ENCODE measurements around the gene XCL2. TPM values are rescaled to one million over a fixed set of nuclear protein-coding genes. Genes with fewer than 3 reads are reported as not detected.
"Not testable (repeated sequence)": the region's sequence is repeated elsewhere in the genome, so short reads cannot be mapped to it uniquely, and the experiment has no call there.

The XCL2 gene
- polyA plus RNA-seq, 2 donors: not detected

GRCh38 chr1:168580991-168581390 is 37.2 kb upstream of the XCL2 start:
- H3K36me3 ChIP-seq (ENCODE audit: control insufficient read depth in 2 of 2, insufficient read depth in 2 of 2, low read length in 1 of 2); H3K27me3 ChIP-seq (ENCODE audit: control insufficient read depth in 1 of 2, insufficient read depth in 2 of 2, low read length in 2 of 2); H3K9me3 ChIP-seq (ENCODE audit: control insufficient read depth in 2 of 2, insufficient read depth in 1 of 2, low read depth in 1 of 2, low read length in 1 of 2); H3K4me1 ChIP-seq (ENCODE audit: control insufficient read depth in 2 of 2, insufficient read depth in 2 of 2, low read length in 1 of 2); H3K4me3 ChIP-seq (ENCODE audit: low read depth in 1 of 2, low read length in 2 of 2); H3K27ac ChIP-seq (ENCODE audit: low read depth in 2 of 2, low read length in 1 of 2): not testable (repeated sequence)
- 84 to 90% methylated on average over 7 of the region's 7 CpGs for WGBS, 2 donors

- H3K27me3 ChIP-seq (ENCODE audit: control insufficient read depth in 1 of 2, insufficient read depth in 2 of 2, low read length in 2 of 2); H3K4me3 ChIP-seq (ENCODE audit: low read depth in 1 of 2, low read length in 2 of 2); H3K27ac ChIP-seq (ENCODE audit: low read depth in 2 of 2, low read length in 1 of 2); H3K36me3 ChIP-seq (ENCODE audit: control insufficient read depth in 2 of 2, insufficient read depth in 2 of 2, low read length in 1 of 2); H3K9me3 ChIP-seq (ENCODE audit: control insufficient read depth in 2 of 2, insufficient read depth in 1 of 2, low read depth in 1 of 2, low read length in 1 of 2); H3K4me1 ChIP-seq (ENCODE audit: control insufficient read depth in 2 of 2, insufficient read depth in 2 of 2, low read length in 1 of 2): not testable (repeated sequence)
- 89 to 98% methylated on average over 2 of the region's 2 CpGs for WGBS, 2 donors
Measured at GRCh38 chr1:168580290-168580689, 36.5 kb upstream of the XCL2 start.

GRCh38 chr1:168578531-168579185 is 34.9 kb upstream of the XCL2 start:
- not testable (repeated sequence) for H3K9me3 ChIP-seq (ENCODE audit: control insufficient read depth in 2 of 2, insufficient read depth in 1 of 2, low read depth in 1 of 2, low read length in 1 of 2); H3K27me3 ChIP-seq (ENCODE audit: control insufficient read depth in 1 of 2, insufficient read depth in 2 of 2, low read length in 2 of 2); H3K36me3 ChIP-seq (ENCODE audit: control insufficient read depth in 2 of 2, insufficient read depth in 2 of 2, low read length in 1 of 2); H3K4me3 ChIP-seq (ENCODE audit: low read depth in 1 of 2, low read length in 2 of 2); H3K4me1 ChIP-seq (ENCODE audit: control insufficient read depth in 2 of 2, insufficient read depth in 2 of 2, low read length in 1 of 2); H3K27ac ChIP-seq (ENCODE audit: low read depth in 2 of 2, low read length in 1 of 2)
- 72 to 79% methylated on average over 2 of the region's 2 CpGs for WGBS, 2 donors

GRCh38 chr1:168576245-168576688 is 32.5 kb upstream of the XCL2 start, which contains the start of gene XCL1:
Gene XCL1, plus strand, starts transcription at chr1:168576605. Its CDS starts 33 bp downstream, at chr1:168576638.
- not testable (repeated sequence) for H3K36me3 ChIP-seq (ENCODE audit: control insufficient read depth in 2 of 2, insufficient read depth in 2 of 2, low read length in 1 of 2); H3K9me3 ChIP-seq (ENCODE audit: control insufficient read depth in 2 of 2, insufficient read depth in 1 of 2, low read depth in 1 of 2, low read length in 1 of 2); H3K4me3 ChIP-seq (ENCODE audit: low read depth in 1 of 2, low read length in 2 of 2); H3K27me3 ChIP-seq (ENCODE audit: control insufficient read depth in 1 of 2, insufficient read depth in 2 of 2, low read length in 2 of 2); H3K27ac ChIP-seq (ENCODE audit: low read depth in 2 of 2, low read length in 1 of 2); H3K4me1 ChIP-seq (ENCODE audit: control insufficient read depth in 2 of 2, insufficient read depth in 2 of 2, low read length in 1 of 2)
- 64 to 75% methylated on average over 4 of the region's 6 CpGs for WGBS, 2 donors

GRCh38 chr1:168574234-168574633 is 30.4 kb upstream of the XCL2 start:
- not testable (repeated sequence) for H3K27ac ChIP-seq (ENCODE audit: low read depth in 2 of 2, low read length in 1 of 2); H3K36me3 ChIP-seq (ENCODE audit: control insufficient read depth in 2 of 2, insufficient read depth in 2 of 2, low read length in 1 of 2); H3K4me3 ChIP-seq (ENCODE audit: low read depth in 1 of 2, low read length in 2 of 2); H3K4me1 ChIP-seq (ENCODE audit: control insufficient read depth in 2 of 2, insufficient read depth in 2 of 2, low read length in 1 of 2); H3K27me3 ChIP-seq (ENCODE audit: control insufficient read depth in 1 of 2, insufficient read depth in 2 of 2, low read length in 2 of 2); H3K9me3 ChIP-seq (ENCODE audit: control insufficient read depth in 2 of 2, insufficient read depth in 1 of 2, low read depth in 1 of 2, low read length in 1 of 2)
- WGBS, 2 donors: 7% methylated on average over 3 to 4 of the region's 4 CpGs

GRCh38 chr1:168572633-168573032 is 28.8 kb upstream of the XCL2 start:
- H3K4me1 ChIP-seq (ENCODE audit: control insufficient read depth in 2 of 2, insufficient read depth in 2 of 2, low read length in 1 of 2): no peaks in the 10 kb centered on the region
- no peak overlapping the region for H3K4me3 ChIP-seq (ENCODE audit: low read depth in 1 of 2, low read length in 2 of 2)
- H3K9me3 ChIP-seq (ENCODE audit: control insufficient read depth in 2 of 2, insufficient read depth in 1 of 2, low read depth in 1 of 2, low read length in 1 of 2): no peaks in the 10 kb centered on the region
- no peaks in the 10 kb centered on the region for H3K36me3 ChIP-seq (ENCODE audit: control insufficient read depth in 2 of 2, insufficient read depth in 2 of 2, low read length in 1 of 2)
- H3K27me3 ChIP-seq (ENCODE audit: control insufficient read depth in 1 of 2, insufficient read depth in 2 of 2, low read length in 2 of 2): no peaks in the 10 kb centered on the region
- 87 to 88% methylated on average over 3 of the region's 3 CpGs for WGBS, 2 donors
- H3K27ac ChIP-seq (ENCODE audit: low read depth in 2 of 2, low read length in 1 of 2): no peak overlapping the region

GRCh38 chr1:168570652-168571051 is 26.9 kb upstream of the XCL2 start:
- Histone ChIP-seq H3K4me3 (ENCODE audit: low read depth in 1 of 2, low read length in 2 of 2) (no peak overlapping the region), H3K36me3 (ENCODE audit: control insufficient read depth in 2 of 2, insufficient read depth in 2 of 2, low read length in 1 of 2) (no peaks in the 10 kb centered on the region), H3K27ac (ENCODE audit: low read depth in 2 of 2, low read length in 1 of 2) (no peak overlapping the region), H3K9me3 (ENCODE audit: control insufficient read depth in 2 of 2, insufficient read depth in 1 of 2, low read depth in 1 of 2, low read length in 1 of 2) (no peaks in the 10 kb centered on the region), H3K27me3 (ENCODE audit: control insufficient read depth in 1 of 2, insufficient read depth in 2 of 2, low read length in 2 of 2) (no peaks in the 10 kb centered on the region), H3K4me1 (ENCODE audit: control insufficient read depth in 2 of 2, insufficient read depth in 2 of 2, low read length in 1 of 2) (no peaks in the 10 kb centered on the region)
- WGBS, 2 donors: 60 to 78% methylated on average over 3 of the region's 3 CpGs

GRCh38 chr1:168568346-168568745 is 24.5 kb upstream of the XCL2 start:
- H3K4me3 ChIP-seq (ENCODE audit: low read depth in 1 of 2, low read length in 2 of 2): no peak overlapping the region

GRCh38 chr1:168567568-168567967 is 23.8 kb upstream of the XCL2 start:
- 94 to 96% methylated on average over 3 of the region's 3 CpGs for WGBS, 2 donors

More at GRCh38 chr1:168568346-168568745, 24.5 kb upstream of the XCL2 start:
- Histone ChIP-seq H3K4me1 (ENCODE audit: control insufficient read depth in 2 of 2, insufficient read depth in 2 of 2, low read length in 1 of 2) (no peaks in the 10 kb centered on the region), H3K36me3 (ENCODE audit: control insufficient read depth in 2 of 2, insufficient read depth in 2 of 2, low read length in 1 of 2) (no peaks in the 10 kb centered on the region), H3K27ac (ENCODE audit: low read depth in 2 of 2, low read length in 1 of 2) (no peak overlapping the region), H3K9me3 (ENCODE audit: control insufficient read depth in 2 of 2, insufficient read depth in 1 of 2, low read depth in 1 of 2, low read length in 1 of 2) (no peaks in the 10 kb centered on the region), H3K27me3 (ENCODE audit: control insufficient read depth in 1 of 2, insufficient read depth in 2 of 2, low read length in 2 of 2) (no peaks in the 10 kb centered on the region)
- WGBS, 2 donors: 69 to 81% methylated on average over 1 of the region's 1 CpG

GRCh38 chr1:168567007-168567406 is 23.2 kb upstream of the XCL2 start:
- no peaks in the 10 kb centered on the region for H3K9me3 ChIP-seq (ENCODE audit: control insufficient read depth in 2 of 2, insufficient read depth in 1 of 2, low read depth in 1 of 2, low read length in 1 of 2)

More at GRCh38 chr1:168567568-168567967, 23.8 kb upstream of the XCL2 start:
- H3K4me1 ChIP-seq (ENCODE audit: control insufficient read depth in 2 of 2, insufficient read depth in 2 of 2, low read length in 1 of 2): no peaks in the 10 kb centered on the region
- no peak overlapping the region for H3K4me3 ChIP-seq (ENCODE audit: low read depth in 1 of 2, low read length in 2 of 2)
- no peaks in the 10 kb centered on the region for H3K27me3 ChIP-seq (ENCODE audit: control insufficient read depth in 1 of 2, insufficient read depth in 2 of 2, low read length in 2 of 2)
- no peaks in the 10 kb centered on the region for H3K36me3 ChIP-seq (ENCODE audit: control insufficient read depth in 2 of 2, insufficient read depth in 2 of 2, low read length in 1 of 2)
- H3K27ac ChIP-seq (ENCODE audit: low read depth in 2 of 2, low read length in 1 of 2): no peak overlapping the region
- no peaks in the 10 kb centered on the region for H3K9me3 ChIP-seq (ENCODE audit: control insufficient read depth in 2 of 2, insufficient read depth in 1 of 2, low read depth in 1 of 2, low read length in 1 of 2)

More at GRCh38 chr1:168567007-168567406, 23.2 kb upstream of the XCL2 start:
- H3K27ac ChIP-seq (ENCODE audit: low read depth in 2 of 2, low read length in 1 of 2): no peak overlapping the region
- no peak overlapping the region for H3K4me3 ChIP-seq (ENCODE audit: low read depth in 1 of 2, low read length in 2 of 2)
- no peaks in the 10 kb centered on the region for H3K36me3 ChIP-seq (ENCODE audit: control insufficient read depth in 2 of 2, insufficient read depth in 2 of 2, low read length in 1 of 2)
- 85 to 88% methylated on average over 1 of the region's 1 CpG for WGBS, 2 donors
- H3K27me3 ChIP-seq (ENCODE audit: control insufficient read depth in 1 of 2, insufficient read depth in 2 of 2, low read length in 2 of 2): no peaks in the 10 kb centered on the region
- no peaks in the 10 kb centered on the region for H3K4me1 ChIP-seq (ENCODE audit: control insufficient read depth in 2 of 2, insufficient read depth in 2 of 2, low read length in 1 of 2)

Measured in esophagus (tissue), 2 donors.